K562 (cell line): ENCODE results near the gene TIMM44. TPM values are rescaled to one million over a fixed set of nuclear protein-coding genes. Genes with fewer than 3 reads are reported as not detected.

Experiments
- BRF2 ChIP-seq: IDR thresholded peaks from 3 replicates; pipeline ENCODE4 v1.6.1; 2011; ENCODE audit warnings: borderline replicate concordance, mild to moderate bottlenecking; ENCODE audit not compliant: insufficient read length, insufficient read depth
- CREM ChIP-seq: IDR thresholded peaks from 2 replicates; pipeline ENCODE4 v1.6.1; 2014; ENCODE audit warnings: antibody characterized with exemption, low read depth
- GABPB1 ChIP-seq: sonication (generic); formaldehyde crosslinking; IDR thresholded peaks from 2 replicates; pipeline ENCODE4 v1.8.0; 2022; ENCODE audit warnings: mild to moderate bottlenecking, missing genetic modification reagents
- HDGF ChIP-seq: fragments of 450-650 bp; IDR thresholded peaks from 2 replicates; pipeline ENCODE4 v1.6.1; 2016
- KAT7 ChIP-seq: sonication (generic); formaldehyde crosslinking; IDR thresholded peaks from 2 replicates; pipeline ENCODE4 v1.8.0; 2022; ENCODE audit warnings: missing genetic modification reagents, mild to moderate bottlenecking, borderline replicate concordance
- L3MBTL2 ChIP-seq: fragments of 450-650 bp; IDR thresholded peaks from 2 replicates; pipeline ENCODE4 v1.6.1; 2016; ENCODE audit warnings: mild to moderate bottlenecking, moderate library complexity
- NCOA6 ChIP-seq: fragments of 450-650 bp; IDR thresholded peaks from 2 replicates; pipeline ENCODE4 v1.6.1; 2017; ENCODE audit warnings: mild to moderate bottlenecking
- NR3C1 ChIP-seq: sonication (generic); formaldehyde crosslinking; IDR thresholded peaks from 2 replicates; pipeline ENCODE4 v1.8.1; 2022; ENCODE audit warnings: missing genetic modification reagents
- PHB2 ChIP-seq: fragments of 450-650 bp; IDR thresholded peaks from 2 replicates; pipeline ENCODE4 v1.6.1; 2017; ENCODE audit warnings: low read depth
- POLR2G ChIP-seq: fragments of 200-400 bp; formaldehyde crosslinking; IDR thresholded peaks from 2 replicates; pipeline ENCODE4 v1.6.1; 2017; ENCODE audit warnings: low read depth, mild to moderate bottlenecking, antibody characterized with exemption, low read length, moderate library complexity
- POLR3G ChIP-seq: IDR thresholded peaks from 2 replicates; pipeline ENCODE4 v1.6.1; 2011; ENCODE audit not compliant: insufficient read length, insufficient replicate concordance; ENCODE audit errors: extremely low read depth
- RUNX1 ChIP-seq: sonication (generic); IDR thresholded peaks from 2 replicates; pipeline ENCODE4 v1.6.1; 2016; ENCODE audit warnings: antibody characterized with exemption, low read depth
- SMAD1 ChIP-seq: fragments of 150-350 bp; IDR thresholded peaks from 2 replicates; pipeline ENCODE4 v1.6.1; 2014; ENCODE audit warnings: low read length, low read depth; ENCODE audit not compliant: partially characterized antibody
- SMARCE1 ChIP-seq: fragments of 450-650 bp; IDR thresholded peaks from 2 replicates; pipeline ENCODE4 v1.7.1; 2016; ENCODE audit warnings: mild to moderate bottlenecking
- TCF7L2 ChIP-seq: fragments of 150-350 bp; IDR thresholded peaks from 2 replicates; pipeline ENCODE4 v1.6.1; 2016; ENCODE audit warnings: low read depth, mild to moderate bottlenecking, low read length, moderate library complexity
- ZEB2 ChIP-seq: fragments of 450-650 bp; IDR thresholded peaks from 2 replicates; pipeline ENCODE4 v1.6.1; 2016
- ZNF134 ChIP-seq: fragments of 250-450 bp; sonication (Bioruptor Pico); conservative IDR thresholded peaks from 2 replicates; pipeline ENCODE4 v1.4.0; 2020
- ZNF197 ChIP-seq: fragments of 200-800 bp; sonication (Bioruptor generic); IDR thresholded peaks from 2 replicates; pipeline ENCODE4 v1.6.1; 2016; ENCODE audit warnings: low read depth, missing genetic modification characterization, missing compliant biosample characterization
- ZNF239 ChIP-seq: fragments of 250-450 bp; sonication (Bioruptor Pico); IDR thresholded peaks from 2 replicates; pipeline ENCODE4 v1.4.0; 2020; ENCODE audit warnings: mild to moderate bottlenecking
- ZNF395 ChIP-seq: fragments of 200-800 bp; sonication (Bioruptor generic); IDR thresholded peaks from 2 replicates; pipeline ENCODE4 v1.6.1; 2017; ENCODE audit warnings: missing genetic modification characterization, missing compliant biosample characterization
- ZNF785 ChIP-seq: fragments of 250-450 bp; sonication (Bioruptor Pico); IDR thresholded peaks from 2 replicates; pipeline ENCODE4 v1.4.0; 2020; ENCODE audit warnings: mild to moderate bottlenecking
- polyA plus RNA-seq, 8 experiments: library from polyadenylated mRNA; depleted of rRNA in 4 of 8; stranded (reverse) in 5 of 8; unstranded in 3 of 8; fragments of >200 nt; fragmentation: Nextera tagmentation in 2 of 8; fragmentation: Illumina TruSeq in 1 of 8; extraction: Ambion mirVana in 2 of 8; extraction: Trizol in 1 of 8; gene quantifications; 2 replicates each; pipeline versions ENCODE4 v1.2.1 to v1.2.3, GENCODE V29; 2011 to 2014; ENCODE audit warnings: inconsistent platforms in 1 of 8, missing spikeins in 1 of 8
- total RNA-seq, 7 experiments: library from RNA; depleted of rRNA in 6 of 7; stranded (reverse); fragments of >200 nt in 6 of 7; fragmentation: Illumina TruSeq in 2 of 7; extraction: Trizol in 2 of 7; gene quantifications; 2 replicates each; pipeline versions ENCODE4 v1.2.1 to v1.2.3, GENCODE V29; 2011 to 2021; ENCODE audit warnings: low replicate concordance in 1 of 7
- TF ChIP-seq, protein P1 (sequence below): fragments of 450-650 bp; IDR thresholded peaks from 2 replicates; pipeline ENCODE4 v1.6.1; 2016; ENCODE audit warnings: low read depth, mild to moderate bottlenecking, moderate library complexity
- TF ChIP-seq, protein P2 (sequence below): fragments of 150-350 bp; conservative IDR thresholded peaks from 2 replicates; pipeline ENCODE4 v1.6.1; 2014; ENCODE audit warnings: low read length

Gene TIMM44
- total and polyA plus RNA-seq, 9 of the 15 experiments (the other 6 are each of a cell fraction or from before 2014, with no cell fraction given): 10.3 to 231 (median 89.3) TPM

DNA sequence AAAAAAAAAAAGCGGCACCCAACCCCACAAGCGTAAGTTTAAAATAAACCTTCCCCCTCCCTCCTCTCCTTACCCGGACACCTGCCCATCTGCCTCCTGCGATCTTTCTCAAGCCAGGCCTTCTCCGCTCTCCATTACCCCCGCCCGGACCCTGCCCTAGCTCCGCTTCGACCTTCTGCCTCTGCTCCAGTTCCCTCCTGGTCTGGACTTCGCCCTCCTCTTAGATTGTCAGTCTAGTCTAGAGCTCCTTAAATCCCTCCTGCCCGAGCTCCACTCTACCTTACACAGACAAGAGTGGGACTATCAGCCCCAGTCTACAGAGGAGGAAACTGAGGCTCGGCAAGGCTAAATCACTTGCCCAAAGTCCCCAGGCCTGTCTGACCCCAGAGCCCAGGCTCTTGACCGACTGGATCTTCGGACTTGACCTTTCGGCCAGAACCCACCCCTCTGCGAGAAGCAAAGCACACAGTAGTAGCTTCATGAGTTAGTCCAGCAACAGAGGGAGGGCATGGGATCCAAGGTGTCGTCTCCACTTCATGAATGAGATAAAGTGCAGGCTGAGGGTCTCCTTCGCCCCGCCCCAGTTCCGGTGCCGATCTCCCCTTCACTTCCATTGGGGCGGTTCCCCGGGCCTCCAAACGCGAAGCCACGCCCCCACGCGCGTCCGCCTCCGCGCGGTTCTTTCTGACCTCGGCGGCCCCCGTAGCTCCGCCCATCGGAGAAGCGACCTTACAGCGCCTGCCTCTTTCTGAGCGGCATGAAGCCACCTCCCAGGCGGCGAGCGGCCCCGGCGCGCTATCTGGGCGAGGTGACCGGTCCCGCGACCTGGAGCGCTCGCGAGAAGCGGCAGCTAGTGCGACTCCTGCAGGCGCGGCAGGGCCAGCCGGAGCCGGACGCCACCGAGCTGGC, 23.6 kb downstream of the TIMM44 start, which contains the start of gene SNAPC2 (continued):
- TF ChIP-seq ZNF785: no peak
- no peak for TF ChIP-seq ZNF197 (CRISPR knock-in tag)
- peak; percentile 73; the same call in 1 of the 2 replicates for TF ChIP-seq CREM
- TF ChIP-seq POLR3G: no peak
- TF ChIP-seq POLR2G: peak; percentile 78
- TF ChIP-seq SMAD1: no peak
- TF ChIP-seq PHB2: no peak
- TF ChIP-seq L3MBTL2: peak; percentile 64
- TF ChIP-seq, protein P1, sequence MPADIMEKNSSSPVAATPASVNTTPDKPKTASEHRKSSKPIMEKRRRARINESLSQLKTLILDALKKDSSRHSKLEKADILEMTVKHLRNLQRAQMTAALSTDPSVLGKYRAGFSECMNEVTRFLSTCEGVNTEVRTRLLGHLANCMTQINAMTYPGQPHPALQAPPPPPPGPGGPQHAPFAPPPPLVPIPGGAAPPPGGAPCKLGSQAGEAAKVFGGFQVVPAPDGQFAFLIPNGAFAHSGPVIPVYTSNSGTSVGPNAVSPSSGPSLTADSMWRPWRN: no peak
- no peak for TF ChIP-seq ZNF239 (CRISPR knock-in tag)
- no peak for TF ChIP-seq SMARCE1
- no peak for TF ChIP-seq TCF7L2
- no peak for TF ChIP-seq BRF2
- TF ChIP-seq GABPB1 (CRISPR knock-in tag): no peak
- TF ChIP-seq ZNF134 (CRISPR knock-in tag): no peak
- no peak for TF ChIP-seq NR3C1 (CRISPR knock-in tag)
- no peak for TF ChIP-seq HDGF
- TF ChIP-seq NCOA6: no peak
- no peak for TF ChIP-seq ZEB2
- no peak; the same call in 1 of the 2 replicates for TF ChIP-seq KAT7 (CRISPR knock-in tag)
- TF ChIP-seq ZNF395 (CRISPR knock-in tag): no peak; the same call in 1 of the 2 replicates
- TF ChIP-seq, protein P2, sequence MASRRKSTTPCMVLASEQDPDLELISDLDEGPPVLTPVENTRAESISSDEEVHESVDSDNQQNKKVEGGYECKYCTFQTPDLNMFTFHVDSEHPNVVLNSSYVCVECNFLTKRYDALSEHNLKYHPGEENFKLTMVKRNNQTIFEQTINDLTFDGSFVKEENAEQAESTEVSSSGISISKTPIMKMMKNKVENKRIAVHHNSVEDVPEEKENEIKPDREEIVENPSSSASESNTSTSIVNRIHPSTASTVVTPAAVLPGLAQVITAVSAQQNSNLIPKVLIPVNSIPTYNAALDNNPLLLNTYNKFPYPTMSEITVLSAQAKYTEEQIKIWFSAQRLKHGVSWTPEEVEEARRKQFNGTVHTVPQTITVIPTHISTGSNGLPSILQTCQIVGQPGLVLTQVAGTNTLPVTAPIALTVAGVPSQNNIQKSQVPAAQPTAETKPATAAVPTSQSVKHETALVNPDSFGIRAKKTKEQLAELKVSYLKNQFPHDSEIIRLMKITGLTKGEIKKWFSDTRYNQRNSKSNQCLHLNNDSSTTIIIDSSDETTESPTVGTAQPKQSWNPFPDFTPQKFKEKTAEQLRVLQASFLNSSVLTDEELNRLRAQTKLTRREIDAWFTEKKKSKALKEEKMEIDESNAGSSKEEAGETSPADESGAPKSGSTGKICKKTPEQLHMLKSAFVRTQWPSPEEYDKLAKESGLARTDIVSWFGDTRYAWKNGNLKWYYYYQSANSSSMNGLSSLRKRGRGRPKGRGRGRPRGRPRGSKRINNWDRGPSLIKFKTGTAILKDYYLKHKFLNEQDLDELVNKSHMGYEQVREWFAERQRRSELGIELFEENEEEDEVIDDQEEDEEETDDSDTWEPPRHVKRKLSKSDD: no peak
- no peak; the same call in 1 of the 2 replicates for TF ChIP-seq RUNX1
